HG02678 (cell line): ENCODE data around the gene PAK6.

Source experiments
- ATAC-seq: cut with Tn5 transposase; IDR thresholded peaks from one replicate; pipeline ENCODE4 v1.9.1; 2021; ENCODE audit warnings: mild to moderate bottlenecking, moderate library complexity; ENCODE audit not compliant: unreplicated experiment

PAK6 gene

DNA sequence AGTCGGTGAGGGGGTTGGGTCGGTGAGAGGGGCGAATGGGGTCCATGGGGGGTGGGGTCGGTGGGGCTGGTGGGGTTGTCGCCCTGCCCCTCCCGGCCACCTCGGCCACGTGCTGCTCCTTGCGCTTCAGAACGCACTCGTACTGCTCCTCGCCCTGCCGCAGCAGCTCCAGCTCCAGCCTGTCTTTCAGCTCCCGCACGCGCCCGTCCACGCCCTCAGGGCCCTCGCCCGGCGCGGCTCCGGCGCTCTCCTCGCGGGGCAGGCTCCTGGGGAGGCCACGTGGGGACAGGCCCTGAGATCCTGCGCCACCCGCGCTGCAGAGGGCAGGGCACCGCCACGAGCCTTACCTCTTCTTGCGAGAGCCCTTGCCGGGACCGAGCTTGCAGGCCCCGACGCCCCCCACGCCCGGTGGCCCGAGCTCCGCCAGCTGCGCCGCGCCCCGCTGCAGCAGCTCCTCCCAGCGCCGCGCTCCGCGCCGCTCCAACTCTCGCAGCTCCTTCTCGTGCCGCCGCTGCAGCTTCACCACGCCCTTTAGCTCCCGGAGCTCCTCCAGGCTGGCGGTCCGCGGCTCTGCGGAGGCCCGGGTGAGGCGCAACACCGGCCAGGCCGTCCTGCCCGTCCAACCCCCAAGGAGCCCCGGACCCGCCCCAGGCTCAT, 52.2 kb downstream of the PAK6 start:
- ATAC-seq: no peak

DNA sequence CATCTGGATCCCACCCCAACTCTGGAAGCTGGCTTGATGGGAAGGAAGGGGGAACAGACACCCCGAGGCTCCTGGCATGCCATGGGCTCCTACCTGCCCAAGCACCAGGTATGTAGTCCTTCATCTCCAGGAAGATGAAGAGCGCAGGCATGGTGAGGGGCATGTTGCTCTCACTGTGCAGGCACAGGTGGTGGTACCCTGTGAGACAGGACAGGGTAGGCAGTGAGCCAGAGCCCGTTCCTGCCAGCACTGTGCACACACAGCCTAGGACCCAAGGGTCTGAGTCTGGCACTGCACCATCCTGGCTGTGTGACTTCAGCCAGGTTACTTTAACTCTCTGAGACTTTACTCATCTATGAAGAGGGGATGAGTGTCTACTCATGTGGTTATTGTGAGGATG, 53.4 kb downstream of the PAK6 start:
- ATAC-seq: no peak

DNA sequence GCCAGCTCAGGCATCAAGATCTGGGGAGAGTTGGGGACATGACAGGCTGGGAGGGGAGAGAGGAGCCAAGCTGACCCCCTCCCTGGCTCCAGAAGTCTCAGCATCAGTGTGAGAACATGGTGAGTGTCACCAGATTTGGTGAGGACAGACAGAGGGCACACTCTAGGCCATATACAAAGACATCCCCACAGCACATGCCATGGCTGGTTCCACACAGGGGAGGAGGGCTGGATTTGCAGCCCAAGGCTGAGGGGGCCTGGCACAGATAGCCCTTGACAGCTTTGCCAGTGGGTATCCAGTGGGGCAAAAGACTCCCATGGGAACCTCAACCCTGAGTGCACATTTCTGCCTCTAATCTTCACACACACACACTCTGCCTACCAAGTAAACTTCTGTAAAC, 54.1 kb downstream of the PAK6 start:
- ATAC-seq: no peak

DNA sequence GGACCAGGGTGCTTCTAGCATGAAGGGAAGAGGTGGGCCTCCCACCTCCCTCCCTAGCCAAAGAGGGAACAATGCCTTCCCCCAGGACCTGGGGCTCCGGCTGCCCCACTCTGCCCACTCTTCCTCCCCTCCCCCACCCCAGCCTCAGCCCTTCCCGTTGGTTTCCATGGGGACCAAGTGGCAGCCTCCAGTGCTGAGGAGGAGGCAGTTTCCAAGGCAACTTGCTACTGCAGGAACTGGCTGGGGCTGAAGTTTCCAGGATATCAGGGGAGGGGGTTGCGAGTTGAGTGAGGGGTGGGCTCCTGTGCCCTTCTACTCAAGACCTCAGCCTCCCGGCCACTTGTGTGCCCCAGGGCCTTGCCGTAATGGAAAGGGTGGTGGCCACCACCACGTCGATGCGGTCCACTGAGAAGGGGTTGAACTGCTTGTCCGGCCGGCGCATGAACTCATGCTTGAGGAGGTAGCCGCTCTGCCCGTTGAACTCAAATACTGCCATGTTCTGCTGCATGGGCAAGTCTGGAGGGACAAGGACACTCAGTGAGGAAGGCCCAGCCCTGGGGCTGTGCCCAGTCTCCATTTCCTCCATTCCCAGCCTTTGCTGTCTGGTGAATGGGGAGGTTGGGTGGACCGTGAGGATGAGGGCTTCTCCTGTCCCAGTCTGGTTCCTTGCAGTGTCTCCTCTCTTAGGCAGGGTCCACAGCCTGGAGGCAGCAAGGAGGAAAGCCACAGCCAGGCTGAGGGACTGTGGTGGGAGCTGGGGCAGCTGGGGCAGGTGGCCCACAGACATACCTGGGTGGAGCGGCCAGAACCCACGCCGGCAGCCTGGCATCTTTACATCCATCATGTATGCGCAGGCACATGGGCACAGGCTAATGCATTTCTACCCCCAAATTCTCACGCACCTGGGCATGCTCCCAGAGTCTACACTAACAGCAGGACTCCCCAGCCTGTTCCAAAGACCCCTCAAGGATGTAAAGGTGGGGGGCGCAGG, 55.3 kb downstream of the PAK6 start:
- no peak for ATAC-seq

DNA sequence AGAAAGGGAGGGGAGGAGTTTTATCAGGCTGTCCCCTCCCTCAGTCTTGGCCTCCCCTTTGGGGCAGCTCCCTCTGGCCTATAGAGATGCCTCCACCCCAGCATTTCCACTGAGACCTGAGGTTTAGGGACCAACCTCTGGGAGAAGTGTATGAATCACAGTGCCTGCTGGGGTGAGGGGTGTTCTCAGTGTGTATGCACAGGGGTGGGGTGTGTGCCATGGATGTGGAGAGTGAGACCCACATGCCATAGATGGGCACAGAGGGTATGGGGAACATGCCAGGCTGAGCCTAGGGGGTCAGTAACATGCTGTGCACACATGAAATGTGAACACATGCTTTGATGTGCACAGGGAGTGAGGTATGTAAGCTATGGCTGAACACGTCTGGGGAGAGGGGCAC, 56.4 kb downstream of the PAK6 start:
- no peak for ATAC-seq

DNA sequence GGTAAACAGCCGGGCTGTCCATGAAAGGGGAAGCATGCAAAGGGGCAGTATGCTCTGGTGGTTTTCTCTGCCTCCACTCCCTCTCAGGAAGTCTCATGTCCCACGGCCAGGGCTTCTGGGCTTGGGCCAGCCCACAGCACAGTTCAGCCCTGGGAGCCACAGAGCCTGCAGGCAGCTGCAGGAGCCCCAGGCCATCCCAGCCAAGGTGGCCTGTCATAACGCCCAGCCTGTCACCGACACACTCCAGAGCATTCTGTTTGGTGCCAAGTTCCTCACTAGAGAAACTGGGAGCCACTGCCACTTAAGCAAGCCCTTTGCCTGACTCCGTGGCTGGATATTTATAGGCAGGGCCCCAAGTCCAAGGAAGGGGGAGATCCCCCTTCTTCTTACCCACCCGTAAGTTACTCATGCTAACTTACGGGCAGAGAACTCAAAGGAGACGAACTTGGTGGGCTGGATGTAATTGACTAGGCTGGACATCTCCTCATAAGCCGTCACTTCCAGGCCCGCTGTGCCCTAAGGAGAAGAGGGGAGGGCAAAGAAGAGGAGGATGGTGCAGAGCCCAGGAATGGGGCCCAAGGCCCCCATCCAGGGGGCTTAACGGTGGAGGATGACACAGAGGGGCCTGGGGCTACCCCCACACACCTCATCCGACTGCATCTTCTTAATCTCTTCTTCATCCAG, 57.2 kb downstream of the PAK6 start:
- no peak for ATAC-seq

DNA sequence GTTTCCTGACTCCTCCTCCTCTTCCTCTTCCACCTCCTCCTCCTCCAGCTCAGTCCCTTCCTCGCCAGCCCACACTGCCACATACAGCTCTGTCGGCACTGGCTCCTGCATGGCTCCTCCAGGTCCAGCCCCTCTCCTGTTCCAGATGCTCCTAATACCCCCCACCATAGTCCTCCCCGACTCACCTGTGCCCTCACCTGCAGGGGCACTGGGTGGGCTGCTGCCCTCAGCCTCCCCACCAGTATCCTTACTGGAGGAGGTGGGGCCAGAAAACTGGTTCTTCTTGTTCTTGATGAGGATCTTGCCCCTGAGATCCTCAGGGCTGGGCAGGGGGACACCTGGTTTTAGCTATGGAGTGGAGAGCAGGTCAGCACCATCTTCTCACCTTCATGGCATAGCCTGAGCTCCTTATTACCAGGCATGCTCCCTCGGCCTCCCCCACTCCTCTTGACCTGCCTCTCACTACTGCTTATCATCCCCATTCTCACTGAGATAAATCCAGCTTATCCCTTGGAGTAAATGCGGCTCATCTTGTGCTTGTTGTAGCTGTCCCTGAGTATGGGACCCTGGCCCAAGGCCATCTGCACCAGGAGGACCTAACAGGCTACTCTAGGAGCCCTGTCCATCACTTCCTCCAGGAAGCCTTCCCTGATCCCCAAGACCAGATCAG, 57.8 kb downstream of the PAK6 start:
- no peak for ATAC-seq

DNA sequence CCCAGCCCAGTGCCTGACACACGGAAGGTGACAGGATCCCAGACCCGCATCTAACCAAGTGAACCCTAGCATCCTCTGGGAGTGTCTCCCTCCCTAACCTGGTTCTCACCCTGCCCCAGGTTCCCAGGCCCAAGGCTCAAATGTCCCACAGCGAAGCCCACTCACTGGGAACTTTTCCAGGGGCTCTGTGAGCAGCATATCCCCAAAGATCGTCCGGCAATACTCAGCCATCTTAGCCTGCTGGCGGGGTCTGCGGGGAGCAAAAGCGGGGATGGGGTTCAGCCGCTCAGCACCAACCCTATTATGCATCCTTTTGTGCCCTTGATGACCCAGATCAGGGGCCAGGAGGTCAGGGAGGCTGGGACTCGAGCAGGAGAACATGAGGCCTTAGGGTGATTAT, 58.5 kb downstream of the PAK6 start:
- no peak for ATAC-seq

DNA sequence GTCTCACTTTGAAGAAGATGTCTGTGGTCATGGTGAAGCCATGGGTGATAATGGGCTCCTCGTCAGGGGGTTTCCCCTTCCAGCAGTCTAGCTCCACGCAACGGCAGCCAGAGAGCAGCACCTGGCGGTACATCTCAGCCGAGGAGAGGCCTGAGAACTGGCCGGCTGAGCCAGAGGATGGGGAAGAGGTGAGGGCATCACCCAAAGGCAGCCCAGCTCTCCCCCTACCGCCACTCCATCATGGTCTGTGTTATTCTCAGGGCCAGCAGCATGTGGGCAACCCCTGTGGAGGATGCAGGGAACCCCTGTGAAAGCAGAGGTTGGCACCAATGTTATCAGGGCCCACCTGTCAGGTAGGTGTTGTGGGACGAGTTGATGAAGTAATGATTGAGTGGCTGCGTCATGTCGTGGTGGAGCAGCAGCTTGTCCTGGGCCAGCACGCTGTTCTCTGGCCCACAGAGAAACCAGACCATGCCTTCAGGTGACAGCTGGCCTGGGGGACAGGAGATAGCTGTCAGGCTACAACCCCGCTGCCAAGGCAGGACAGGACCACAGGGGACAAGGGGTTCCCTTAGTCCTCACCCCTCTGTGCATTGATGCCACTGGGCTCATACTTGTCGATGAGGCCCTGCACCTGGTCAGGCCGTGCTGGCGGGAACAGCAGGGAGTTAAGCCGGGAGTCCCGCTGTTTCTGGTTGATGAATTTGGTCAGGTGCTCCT, 59.5 kb downstream of the PAK6 start:
- ATAC-seq: no peak

DNA sequence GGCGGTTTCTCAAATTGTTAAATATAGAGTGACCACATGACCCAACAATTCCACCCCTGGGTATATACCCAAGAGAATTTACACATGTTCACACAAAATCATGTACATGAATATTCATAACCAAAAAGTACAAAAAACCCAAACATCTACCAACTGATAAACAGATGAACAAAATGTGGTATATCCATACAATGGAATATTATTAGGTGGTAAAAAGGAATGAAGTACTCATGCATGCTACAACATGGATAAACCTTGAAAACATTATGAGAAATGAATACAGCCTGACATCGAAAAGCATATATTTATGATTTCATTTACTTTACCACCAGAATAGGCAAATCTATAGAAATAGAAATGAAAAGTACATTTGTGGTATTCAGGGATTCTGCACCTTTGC, 61.5 kb downstream of the PAK6 start:
- ATAC-seq: no peak

DNA sequence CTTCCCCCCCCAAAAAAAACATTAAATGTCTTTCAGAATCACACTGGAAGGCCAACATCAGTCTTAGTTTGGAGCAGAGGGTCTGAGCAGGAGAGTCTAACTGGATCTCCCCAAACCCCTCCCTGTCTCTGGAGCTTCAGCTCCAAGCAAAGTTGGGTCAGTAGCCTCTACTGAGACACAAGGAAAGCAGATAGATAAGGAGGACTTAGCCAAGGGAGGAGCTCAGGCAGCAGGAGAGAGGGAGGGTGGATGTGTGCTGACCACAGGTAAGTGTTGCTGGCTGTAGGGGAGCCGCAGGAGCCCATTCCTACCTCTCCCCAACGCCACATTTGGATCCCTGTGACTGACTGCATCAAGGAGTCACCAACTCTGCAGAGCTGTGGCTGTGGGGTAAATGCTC, 61.9 kb downstream of the PAK6 start:
- ATAC-seq: no peak

DNA sequence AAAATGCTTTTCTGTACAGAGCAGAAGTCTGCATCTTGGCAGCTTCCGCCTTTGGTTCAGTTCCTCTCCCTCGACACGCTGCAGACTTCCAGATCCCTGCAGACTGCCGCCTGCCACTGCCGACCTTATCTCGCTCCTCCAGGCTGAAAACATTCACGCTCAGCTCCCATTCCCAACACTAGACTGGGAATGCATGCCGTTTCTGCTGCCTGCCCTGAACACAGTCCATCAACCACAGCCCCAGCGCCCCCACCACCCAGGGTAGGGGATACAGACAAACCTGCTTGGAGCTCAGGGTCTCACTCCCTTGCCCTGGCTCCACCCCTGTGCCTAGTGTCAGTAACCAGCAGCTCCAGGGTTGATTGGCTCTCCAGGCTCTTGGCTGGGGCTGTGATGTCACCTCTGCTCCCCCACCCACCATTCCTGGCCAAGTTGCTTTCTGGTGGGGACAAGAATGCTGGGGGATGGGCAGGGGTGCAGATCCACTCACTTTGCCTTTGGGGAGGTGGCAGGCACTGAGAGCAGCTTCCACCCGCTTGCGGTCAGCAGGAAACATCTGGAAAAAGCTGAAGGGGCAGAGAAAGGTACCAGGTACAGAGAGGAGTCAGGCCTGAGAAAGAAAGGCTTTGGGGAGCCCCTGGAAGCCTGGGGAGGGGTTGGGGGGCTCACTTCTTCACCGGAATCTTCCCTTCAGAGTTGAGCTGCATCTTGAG, 62.8 kb downstream of the PAK6 start:
- no peak for ATAC-seq

DNA sequence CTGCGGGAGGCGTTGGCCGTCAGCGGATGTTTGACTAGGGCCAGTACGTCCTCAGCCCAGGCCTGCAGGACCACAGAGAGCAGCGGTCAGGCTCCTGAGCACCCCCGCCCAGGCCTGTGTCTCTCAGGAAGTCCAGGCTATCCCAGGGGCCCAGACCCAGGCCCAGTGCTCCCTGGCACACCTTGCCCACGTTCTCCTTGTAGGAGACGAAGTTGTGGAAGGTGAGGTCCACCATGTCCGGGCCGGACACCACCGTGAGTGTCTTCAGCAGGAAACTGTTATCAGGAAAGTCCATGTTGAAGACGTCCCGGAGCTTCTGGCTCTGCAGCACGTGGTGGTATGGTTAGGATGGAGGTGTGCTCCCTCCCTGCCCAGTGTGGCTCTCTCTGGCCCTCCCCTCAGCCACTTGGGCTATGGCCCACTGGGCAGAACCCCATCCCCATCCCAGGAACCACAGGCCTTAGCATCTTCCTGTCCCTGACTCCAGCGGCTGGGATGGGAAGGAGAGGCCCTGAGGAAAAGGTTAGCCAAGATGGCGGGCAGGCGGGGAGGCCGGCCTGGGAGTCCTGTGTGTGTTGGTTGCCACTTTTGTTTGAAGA, 63.5 kb downstream of the PAK6 start:
- ATAC-seq: no peak

DNA sequence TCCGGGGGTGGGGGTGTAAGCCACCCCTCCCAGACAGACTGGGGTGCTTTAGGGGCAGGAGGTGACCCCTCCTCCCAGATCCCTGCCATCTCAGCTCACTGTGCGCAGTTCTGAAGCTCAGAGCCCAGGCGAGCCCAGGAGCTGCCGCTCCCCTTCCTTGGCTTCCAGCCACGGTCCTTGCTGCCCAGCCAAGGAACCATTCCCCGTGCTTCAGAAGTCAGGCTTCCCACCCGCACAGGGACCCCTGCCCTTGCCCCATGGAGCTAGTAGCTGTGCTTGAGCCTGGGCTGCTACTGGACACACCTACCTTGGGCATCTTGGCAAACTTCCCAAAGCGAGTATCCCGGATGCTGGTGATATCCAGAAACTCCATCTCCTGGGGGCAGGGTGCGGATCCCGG, 64.1 kb downstream of the PAK6 start:
- no peak for ATAC-seq

DNA sequence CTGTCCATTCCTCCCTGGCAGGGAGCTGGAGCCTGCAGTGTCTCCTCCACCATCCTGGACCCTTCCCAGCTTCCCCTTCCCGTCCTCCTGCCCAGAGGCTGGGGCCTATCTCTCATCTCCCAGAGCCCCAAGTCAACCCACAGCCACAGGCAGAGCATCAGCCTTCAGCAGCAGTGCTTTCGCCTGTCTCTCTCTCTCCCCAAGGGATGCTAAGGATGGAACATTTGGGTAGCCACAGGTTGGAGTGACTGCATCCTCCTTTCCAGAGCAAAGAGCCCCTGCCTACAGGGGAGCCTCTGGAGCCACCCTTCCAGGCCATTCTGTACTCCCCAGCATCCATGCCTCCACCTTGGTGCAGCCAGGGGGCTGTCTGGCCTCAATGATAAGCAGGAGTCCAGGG, 64.7 kb downstream of the PAK6 start:
- ATAC-seq: no peak

DNA sequence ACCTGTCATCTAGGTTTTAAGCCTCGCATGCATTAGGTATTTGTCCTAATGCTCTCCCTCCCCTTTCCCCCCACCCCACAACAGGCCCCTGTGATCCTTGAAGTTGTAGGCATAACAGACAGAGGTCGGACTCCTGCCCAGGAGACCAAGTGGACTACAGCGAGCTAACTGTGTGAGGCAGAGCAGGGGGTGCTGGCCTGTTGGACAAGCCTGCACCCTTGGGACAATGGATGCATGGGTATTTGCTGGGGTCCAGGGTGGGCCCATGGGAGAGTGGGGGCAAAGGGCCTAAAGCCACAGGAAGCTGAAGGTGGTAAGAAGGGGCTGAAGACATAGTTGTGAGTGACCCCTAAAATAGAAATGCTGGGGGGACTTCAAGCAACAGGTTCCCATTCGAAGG, 66.4 kb downstream of the PAK6 start:
- ATAC-seq: no peak

DNA sequence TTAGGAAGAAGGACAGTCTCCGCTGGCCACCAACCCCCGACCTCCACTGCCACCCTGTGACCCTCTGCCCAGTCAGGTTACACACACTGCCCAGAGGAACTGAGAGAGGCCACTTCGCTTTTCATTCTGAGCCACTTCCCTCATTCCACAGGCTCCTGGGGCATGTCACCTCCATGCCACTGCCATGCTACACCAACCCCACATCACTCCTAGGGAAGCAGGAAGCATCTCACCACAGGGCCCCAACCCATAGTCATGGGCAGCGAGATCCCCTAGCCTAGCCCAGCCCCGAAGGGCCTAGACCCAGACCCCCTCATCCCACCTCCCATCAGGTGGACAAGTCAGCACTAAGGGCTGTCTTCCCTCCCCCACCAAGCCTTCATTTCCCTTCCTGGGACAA, 67.5 kb downstream of the PAK6 start:
- no peak for ATAC-seq

DNA sequence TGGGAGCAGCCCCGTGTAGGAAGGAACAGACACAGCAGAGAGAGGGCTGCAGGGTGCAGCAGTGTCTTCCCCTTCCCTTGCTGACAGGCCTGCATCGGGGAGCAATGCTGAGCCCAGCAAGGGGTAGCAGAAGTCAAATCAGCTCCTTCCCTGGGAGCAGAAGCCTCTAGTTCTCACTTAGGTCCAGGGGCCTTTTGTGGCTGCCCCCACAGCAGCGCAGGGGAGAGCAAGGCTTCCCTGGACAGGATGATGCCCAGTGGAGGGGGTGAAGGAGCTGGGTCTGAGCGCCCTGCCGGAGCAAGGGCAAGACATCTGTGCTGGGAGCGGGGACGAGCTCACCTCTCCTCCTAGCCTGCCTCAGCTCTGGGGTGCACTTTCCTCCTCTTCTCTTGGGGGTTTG, 68.0 kb downstream of the PAK6 start:
- no peak for ATAC-seq

DNA sequence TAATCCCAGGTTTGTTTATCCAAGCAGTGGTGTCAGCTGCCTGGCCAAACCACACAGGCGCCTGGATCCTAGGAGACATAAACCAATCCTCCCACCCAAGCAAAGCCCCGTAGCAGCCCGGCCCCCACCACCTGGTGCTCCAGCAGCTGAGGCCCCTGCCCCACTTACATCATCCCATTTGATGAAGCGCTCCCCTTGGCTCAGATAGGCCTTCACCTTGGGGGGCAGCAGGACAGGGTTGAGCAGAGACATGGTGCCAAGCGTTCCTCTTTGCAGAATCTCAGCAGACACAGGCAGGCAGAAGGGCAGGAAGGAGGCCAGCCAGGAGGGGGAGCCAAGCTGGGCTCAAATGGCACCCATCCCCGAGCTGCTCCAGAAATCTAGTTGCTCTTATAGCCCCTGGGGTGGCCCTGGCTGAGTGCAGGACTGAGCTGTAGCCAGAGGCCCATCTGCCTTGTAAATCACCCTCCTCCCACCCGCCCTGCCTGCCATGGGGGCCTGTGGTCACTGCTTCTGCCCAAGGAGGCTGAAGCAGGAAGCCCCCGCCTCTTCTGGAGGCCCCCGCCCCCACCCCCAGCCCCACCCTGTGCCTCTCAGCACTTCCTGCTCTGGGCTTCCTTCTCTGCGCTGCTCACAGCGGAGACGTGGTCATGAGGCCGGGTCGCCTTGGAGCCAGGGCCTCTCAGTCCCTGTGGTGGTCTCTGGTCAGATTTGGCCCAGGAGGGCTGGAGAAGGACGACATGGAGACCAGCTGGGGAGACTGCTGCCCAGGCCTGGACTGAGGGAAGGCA, 68.8 kb downstream of the PAK6 start, which contains the start of gene PLCB2:
Gene PLCB2, minus strand, starts transcription at position 515 of the 791 bp plus-strand sequence. Its CDS starts 263 bp downstream, at position 252.
- ATAC-seq: peak; percentile 53
